CD4-positive, alpha-beta T cell treated with Interleukin-6 at 100 ng/mL for 8 hours (primary cell): ENCODE measurements around the gene TACR2.
A peak's percentile ranks its signal among the peaks of the same experiment; 100 is the strongest.

Experiments
- DNase-seq: peaks from one replicate; pipeline ENCODE4 v3.0.0-alpha.2; 2020; ENCODE audit warnings: mixed read lengths, low spot score

TACR2 gene

GRCh38 chr10:69419096-69419743, 2.5 kb upstream of the TACR2 start:
- DNase-seq, result no peak

- no peak for DNase-seq
Observed at GRCh38 chr10:69418052-69418752, 1.5 kb upstream of the TACR2 start.

GRCh38 chr10:69417542-69417941, 824 bp upstream of the TACR2 start:
- DNase-seq, result no peak

- DNase-seq, result no peak
Observed at GRCh38 chr10:69415951-69416350, 767 bp downstream of the TACR2 start.

GRCh38 chr10:69415049-69415448, 1.7 kb downstream of the TACR2 start:
- no peak for DNase-seq

GRCh38 chr10:69414036-69415018, 2.4 kb downstream of the TACR2 start:
- no peak for DNase-seq

- no peak for DNase-seq
Observed at GRCh38 chr10:69413221-69413865, 3.4 kb downstream of the TACR2 start.

- DNase-seq, result no peak
Observed at GRCh38 chr10:69412232-69412790, 4.4 kb downstream of the TACR2 start.

- no peak for DNase-seq
Observed at GRCh38 chr10:69411476-69411875, 5.2 kb downstream of the TACR2 start.

- DNase-seq, result no peak
Observed at GRCh38 chr10:69410487-69410886, 6.2 kb downstream of the TACR2 start.

- DNase-seq, result no peak
Observed at GRCh38 chr10:69409968-69410367, 6.8 kb downstream of the TACR2 start.

GRCh38 chr10:69409176-69409495, 7.6 kb downstream of the TACR2 start:
- no peak for DNase-seq

GRCh38 chr10:69408318-69409175, 8.2 kb downstream of the TACR2 start:
- peak; percentile 93 for DNase-seq

GRCh38 chr10:69407621-69408301, 9.0 kb downstream of the TACR2 start:
- DNase-seq, result peak; percentile 32

GRCh38 chr10:69406816-69407580, 9.7 kb downstream of the TACR2 start:
- DNase-seq, result no peak

- no peak for DNase-seq
Observed at GRCh38 chr10:69406302-69406811, 10.4 kb downstream of the TACR2 start.

GRCh38 chr10:69405221-69405620, 11.5 kb downstream of the TACR2 start:
- no peak for DNase-seq

GRCh38 chr10:69404786-69405185, 11.9 kb downstream of the TACR2 start:
- DNase-seq, result no peak

GRCh38 chr10:69403519-69403918, 13.2 kb downstream of the TACR2 start:
- DNase-seq, result no peak
